Measurements from ENCODE around the gene TESK2. TPM values are rescaled to one million over a fixed set of nuclear protein-coding genes. Genes with fewer than 3 reads are reported as not detected.

TESK2 gene
- total and polyA plus RNA-seq, 2 of the 8 experiments (the other 6 are each of a cell fraction or from before 2014, with no cell fraction given), result 10.8 to 12.6 TPM

DNA sequence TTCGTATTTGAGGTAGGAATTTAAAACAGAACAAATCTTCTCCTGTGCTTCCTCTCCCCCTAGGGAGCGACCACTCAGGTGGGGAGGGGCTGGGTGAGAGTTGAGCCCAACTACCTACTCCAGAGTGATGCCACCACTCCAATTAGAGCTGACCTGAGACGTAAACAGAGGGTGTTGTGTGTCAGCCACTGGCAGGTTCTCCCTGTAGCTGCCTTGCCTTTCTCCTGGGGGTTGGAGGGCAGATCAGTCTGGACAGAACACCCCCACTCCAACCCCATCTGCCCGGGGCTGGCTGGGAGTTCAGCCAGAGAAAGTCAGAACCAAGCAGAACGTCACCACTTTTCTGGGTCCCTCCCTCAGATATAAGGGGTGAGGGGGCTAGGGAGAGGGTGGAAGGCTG, 162.3 kb downstream of the TESK2 start:
- Histone ChIP-seq H3K56ac (replicated peaks; ENCODE audit: insufficient read length, low read depth, low read length) (no peak overlapping the region), H2AK5ac (ENCODE audit: low read depth, low read length) (no peak overlapping the region), H3K23me2 (ENCODE audit: low read depth, low read length) (peaks cover 11% of the 10 kb centered on the region; the same call in 1 of the 2 replicates), H3K4me3 (ENCODE audit: extremely low read depth in 1 of 4, insufficient read depth in 2 of 4, low read depth in 3 of 4, low read length in 4 of 4) (peak overlapping the region; percentile 61 to 69 (median 64); a peak in 7 of 8 replicates), H4K91ac (replicated peaks; ENCODE audit: insufficient read length, low read length) (no peak overlapping the region), H3K9ac (replicated peaks in 1 of 4; ENCODE audit: extremely low read depth in 1 of 4, low read depth in 3 of 4, low read length in 3 of 4) (peak overlapping the region in 2 of 4 experiments; percentile 1 to 4; a peak in 2 of 7 replicates), H3K9me3 (ENCODE audit: insufficient read depth in 2 of 2, low read depth in 1 of 2, low read length in 1 of 2) (no peaks in the 10 kb centered on the region), H3K4me1 (replicated peaks in 1 of 4; ENCODE audit: control insufficient read depth in 3 of 4, insufficient read depth in 4 of 4, low read length in 3 of 4) (peaks cover 7 to 21% (median 12%) of the 10 kb centered on the region in 4 experiments; a peak in 6 of 7 replicates), H3K4ac (replicated peaks; ENCODE audit: insufficient read length, low read depth, low read length) (no peak overlapping the region), H3K27ac (ENCODE audit: low read depth, low read length) (peak overlapping the region; percentile 43; the same call in 1 of the 2 replicates), H3K36me3 (ENCODE audit: control insufficient read depth in 2 of 4, insufficient read depth in 4 of 4, low read length in 3 of 4) (peaks cover 7 to 38% (median 20%) of the 10 kb centered on the region in 4 experiments; a peak in 5 of 8 replicates), H2AFZ (ENCODE audit: low read length) (no peak overlapping the region), H4K8ac (ENCODE audit: extremely low read depth, insufficient read depth, low read length) (no peak overlapping the region), H3K14ac (ENCODE audit: insufficient read length) (no peak overlapping the region), H2BK120ac (replicated peaks; ENCODE audit: low read depth, low read length) (no peak overlapping the region), H4K5ac (ENCODE audit: insufficient read length, low read depth, low read length) (no peak overlapping the region), H3K27me3 (replicated peaks in 1 of 4; ENCODE audit: control insufficient read depth in 3 of 4, extremely low read depth in 1 of 4, insufficient read depth in 3 of 4, low read length in 3 of 4) (no peaks in the 10 kb centered on the region), H2BK20ac (ENCODE audit: low read length) (no peak overlapping the region), H3K18ac (ENCODE audit: extremely low read depth, low read length) (no peak overlapping the region), H4K20me1 (replicated peaks in 1 of 2; ENCODE audit: control insufficient read depth in 1 of 2, insufficient read depth in 2 of 2, low read length in 2 of 2) (peaks cover 0 to 2% of the 10 kb centered on the region in 2 experiments), H3K79me1 (ENCODE audit: low read depth, low read length) (peaks cover 5% of the 10 kb centered on the region; the same call in 1 of the 2 replicates), H2BK12ac (ENCODE audit: low read depth, low read length) (no peak overlapping the region; the same call in 1 of the 2 replicates), H2BK15ac (ENCODE audit: low read length) (no peak overlapping the region), H3K23ac (ENCODE audit: insufficient read length) (no peak overlapping the region), H3K79me2 (ENCODE audit: control insufficient read depth in 1 of 2, insufficient read depth in 2 of 2, low read length in 2 of 2) (peaks cover 3 to 22% of the 10 kb centered on the region in 2 experiments; a peak in 3 of 4 replicates), H2BK5ac (ENCODE audit: low read depth, low read length) (0 out of 2 replicates have a peak overlapping the region, but pooled peaks have one; percentile 40), H3K4me2 (ENCODE audit: insufficient read depth in 1 of 2, low read depth in 2 of 2, low read length in 2 of 2) (peak overlapping the region; percentile 71 to 89)
- TF ChIP-seq, protein P1, sequence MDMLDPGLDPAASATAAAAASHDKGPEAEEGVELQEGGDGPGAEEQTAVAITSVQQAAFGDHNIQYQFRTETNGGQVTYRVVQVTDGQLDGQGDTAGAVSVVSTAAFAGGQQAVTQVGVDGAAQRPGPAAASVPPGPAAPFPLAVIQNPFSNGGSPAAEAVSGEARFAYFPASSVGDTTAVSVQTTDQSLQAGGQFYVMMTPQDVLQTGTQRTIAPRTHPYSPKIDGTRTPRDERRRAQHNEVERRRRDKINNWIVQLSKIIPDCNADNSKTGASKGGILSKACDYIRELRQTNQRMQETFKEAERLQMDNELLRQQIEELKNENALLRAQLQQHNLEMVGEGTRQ (IDR thresholded peaks at IDR 0.05; ENCODE audit: low read length), result no peak
- TF ChIP-seq POLR2AphosphoS5 (IDR thresholded peaks at IDR 0.05; ENCODE audit: low read depth, low read length), result peak; percentile 75
- no peak for TF ChIP-seq SIRT6 (IDR thresholded peaks at IDR 0.05; ENCODE audit: low read length)
- no peak for TF ChIP-seq CREB1 (IDR thresholded peaks at IDR 0.05)
- TF ChIP-seq SP2 (IDR thresholded peaks at IDR 0.05; ENCODE audit: low read length), result no peak
- TF ChIP-seq TAF1 (IDR thresholded peaks at IDR 0.05; ENCODE audit: low read depth, low read length), result 0 out of 2 replicates have a peak, but pooled peaks have one; percentile 23
- no peak for TF ChIP-seq MAFK (IDR thresholded peaks at IDR 0.05; ENCODE audit: low read depth, low read length)
- WGBS, 2 experiments (ENCODE audit: extremely low coverage in 1 of 2, insufficient coverage in 1 of 2, insufficient read length in 1 of 2, insufficient replicate concordance in 2 of 2, low coverage in 1 of 2, low lambda C conversion rate in 2 of 2, missing lambda C conversion rate in 1 of 2), result 47% methylated on average over 5 of the region's 5 CpGs; no CpG with 5 or more reads in 1 of the 2 experiments
- no peak for FAIRE-seq
- peak in 1 of 2 experiments; percentile 63 for DNase-seq (ENCODE audit: low read depth in 1 of 2, low spot score in 2 of 2)
- POLR2A ChIA-PET (ENCODE audit: partially characterized antibody), result interaction anchor here (0.6 to 16.3 kb wide), 18 partner anchors 8 to 549 kb away, joined by 3 to 472 read pairs (median 7); partner anchors contain the start of genes CCDC163, HECTD3, MMACHC and MUTYH
- CTCF ChIA-PET (ENCODE audit: partially characterized antibody), result interaction anchor here (0.6 to 5.3 kb wide), 11 partner anchors 11 to 315 kb away, joined by 3 to 29 read pairs (median 5); partner anchors contain the start of genes MUTYH and TOE1
